H1 (cell line): ENCODE results near the gene CTXN1.
A peak's percentile ranks its signal among the peaks of the same experiment; 100 is the strongest.

Source experiments
- CBX5 ChIP-seq: fragments of 300-800, 300-1000 bp; sonication (generic); IDR thresholded peaks from 2 replicates; pipeline ENCODE4 v1.7.1; 2016; ENCODE audit warnings: antibody characterized with exemption, low read length, low read depth
- CEBPB ChIP-seq: IDR thresholded peaks from 2 replicates; pipeline ENCODE4 v1.6.1; 2012; ENCODE audit warnings: low read depth, low read length
- EZH2 ChIP-seq: fragments of 200-600 bp; sonication (generic); IDR thresholded peaks from 2 replicates; pipeline ENCODE4 v1.7.1; 2012; ENCODE audit warnings: low read depth, mild to moderate bottlenecking, moderate library complexity, low read length, inconsistent platforms; ENCODE audit not compliant: severe bottlenecking
- KDM1A ChIP-seq: fragments of 200-600, 300-600 bp; sonication (generic); IDR thresholded peaks from 2 replicates; pipeline ENCODE4 v1.7.1; 2016; ENCODE audit warnings: mild to moderate bottlenecking, low read length, borderline replicate concordance
- POLR2A ChIP-seq, 2 experiments: IDR thresholded peaks; 1 replicate in 1 of 2; 2 replicates in 1 of 2; pipeline ENCODE4 v1.6.1; 2011; ENCODE audit warnings: low read depth in 2 of 2, low read length in 2 of 2, mild to moderate bottlenecking in 2 of 2; ENCODE audit errors: control extremely low read depth in 1 of 2
- POLR2AphosphoS5 ChIP-seq: IDR thresholded peaks from 2 replicates; pipeline ENCODE4 v1.6.1; 2011; ENCODE audit warnings: low read depth, low read length
- SP1 ChIP-seq: IDR thresholded peaks from 2 replicates; pipeline ENCODE4 v1.6.1; 2011; ENCODE audit warnings: low read depth, low read length
- SRF ChIP-seq: IDR thresholded peaks from 2 replicates; pipeline ENCODE4 v1.6.1; 2011; ENCODE audit warnings: mild to moderate bottlenecking, low read depth, low read length, moderate library complexity
- TBP ChIP-seq: IDR thresholded peaks from 2 replicates; pipeline ENCODE4 v1.6.1; 2011; ENCODE audit warnings: low read depth, low read length, improper control_type of control experiment
- TF ChIP-seq, protein P1 (sequence below), 3 experiments: IDR thresholded peaks; 1 replicate in 2 of 3; 2 replicates in 1 of 3; pipeline versions ENCODE4 v1.5.1 to v1.6.1; 2011; ENCODE audit warnings: low read length in 3 of 3, mild to moderate bottlenecking in 3 of 3, inconsistent platforms in 2 of 3, low read depth in 1 of 3, moderate library complexity in 1 of 3; ENCODE audit not compliant: insufficient read depth in 1 of 3; ENCODE audit errors: control extremely low read depth in 1 of 3
- TF ChIP-seq, protein P2 (sequence below): IDR thresholded peaks from 2 replicates; pipeline ENCODE4 v1.6.1; 2012; ENCODE audit warnings: low read length, inconsistent platforms

GRCh38 chr19:7917267-7918061 lies 8.5 kb downstream of the CTXN1 start:
- TF ChIP-seq SP1 (no peak), SRF (no peak), TBP (no peak), KDM1A (no peak), POLR2AphosphoS5 (no peak), POLR2A (IDR thresholded peaks at IDR 0.05; ENCODE audit: control extremely low read depth in 1 of 2, low read depth in 2 of 2, low read length in 2 of 2) (0 out of 3 replicates have a peak, but pooled peaks of 1 of the 2 experiments have one; percentile 21), EZH2 (peak; percentile 46), CBX5 (no peak), CEBPB (no peak)
- TF ChIP-seq, protein P1, sequence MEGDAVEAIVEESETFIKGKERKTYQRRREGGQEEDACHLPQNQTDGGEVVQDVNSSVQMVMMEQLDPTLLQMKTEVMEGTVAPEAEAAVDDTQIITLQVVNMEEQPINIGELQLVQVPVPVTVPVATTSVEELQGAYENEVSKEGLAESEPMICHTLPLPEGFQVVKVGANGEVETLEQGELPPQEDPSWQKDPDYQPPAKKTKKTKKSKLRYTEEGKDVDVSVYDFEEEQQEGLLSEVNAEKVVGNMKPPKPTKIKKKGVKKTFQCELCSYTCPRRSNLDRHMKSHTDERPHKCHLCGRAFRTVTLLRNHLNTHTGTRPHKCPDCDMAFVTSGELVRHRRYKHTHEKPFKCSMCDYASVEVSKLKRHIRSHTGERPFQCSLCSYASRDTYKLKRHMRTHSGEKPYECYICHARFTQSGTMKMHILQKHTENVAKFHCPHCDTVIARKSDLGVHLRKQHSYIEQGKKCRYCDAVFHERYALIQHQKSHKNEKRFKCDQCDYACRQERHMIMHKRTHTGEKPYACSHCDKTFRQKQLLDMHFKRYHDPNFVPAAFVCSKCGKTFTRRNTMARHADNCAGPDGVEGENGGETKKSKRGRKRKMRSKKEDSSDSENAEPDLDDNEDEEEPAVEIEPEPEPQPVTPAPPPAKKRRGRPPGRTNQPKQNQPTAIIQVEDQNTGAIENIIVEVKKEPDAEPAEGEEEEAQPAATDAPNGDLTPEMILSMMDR (IDR thresholded peaks at IDR 0.05; ENCODE audit: control extremely low read depth in 1 of 3, insufficient read depth in 1 of 3, low read depth in 1 of 3, low read length in 3 of 3) = peak; percentile 70 to 81 (median 74)
- TF ChIP-seq, protein P2, sequence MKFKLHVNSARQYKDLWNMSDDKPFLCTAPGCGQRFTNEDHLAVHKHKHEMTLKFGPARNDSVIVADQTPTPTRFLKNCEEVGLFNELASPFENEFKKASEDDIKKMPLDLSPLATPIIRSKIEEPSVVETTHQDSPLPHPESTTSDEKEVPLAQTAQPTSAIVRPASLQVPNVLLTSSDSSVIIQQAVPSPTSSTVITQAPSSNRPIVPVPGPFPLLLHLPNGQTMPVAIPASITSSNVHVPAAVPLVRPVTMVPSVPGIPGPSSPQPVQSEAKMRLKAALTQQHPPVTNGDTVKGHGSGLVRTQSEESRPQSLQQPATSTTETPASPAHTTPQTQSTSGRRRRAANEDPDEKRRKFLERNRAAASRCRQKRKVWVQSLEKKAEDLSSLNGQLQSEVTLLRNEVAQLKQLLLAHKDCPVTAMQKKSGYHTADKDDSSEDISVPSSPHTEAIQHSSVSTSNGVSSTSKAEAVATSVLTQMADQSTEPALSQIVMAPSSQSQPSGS = no peak
